ENCODE data around the gene C20orf144. TPM values are rescaled to one million over a fixed set of nuclear protein-coding genes. Genes with fewer than 3 reads are reported as not detected.

Gene C20orf144
- total and polyA plus RNA-seq, 9 of the 15 experiments (the other 6 are each of a cell fraction or from before 2014, with no cell fraction given) = 0.04 to 0.23 (median 0.11) TPM; not detected in 2

GRCh38 chr20:33689973-33690372, 27.8 kb downstream of the C20orf144 start (continued):
- TF ChIP-seq ZNF24 (IDR thresholded peaks at IDR 0.05) = no peak
- peak; percentile 72 for TF ChIP-seq GATA2 (CRISPR knock-in tag; IDR thresholded peaks at IDR 0.05)
- no peak for TF ChIP-seq TCF15 (CRISPR knock-in tag; IDR thresholded peaks at IDR 0.05)
- TF ChIP-seq MAFK (IDR thresholded peaks at IDR 0.05; ENCODE audit: low read length) = peak; percentile 31; the same call in 1 of the 2 replicates
- TF ChIP-seq ZNF253 (CRISPR knock-in tag; conservative IDR thresholded peaks at IDR 0.05) = no peak
- peak; percentile 97 for TF ChIP-seq SMARCA4 (IDR thresholded peaks at IDR 0.05)
- TF ChIP-seq FOS (IDR thresholded peaks at IDR 0.05; ENCODE audit: extremely low read depth, insufficient read length) = peak; percentile 43
- no peak for TF ChIP-seq NR4A1 (CRISPR knock-in tag; IDR thresholded peaks at IDR 0.05)
- TF ChIP-seq NR4A1 (tag; IDR thresholded peaks at IDR 0.05) = no peak
- TF ChIP-seq ZNF398 (CRISPR knock-in tag; IDR thresholded peaks at IDR 0.05) = no peak
- no peak for TF ChIP-seq ZNF766 (CRISPR knock-in tag; conservative IDR thresholded peaks at IDR 0.05)
- peak; percentile 88 for TF ChIP-seq SOX6 (IDR thresholded peaks at IDR 0.05)
- TF ChIP-seq E2F3 (CRISPR knock-in tag; IDR thresholded peaks at IDR 0.05) = peak; percentile 71
- TF ChIP-seq AFF1 (IDR thresholded peaks at IDR 0.05; ENCODE audit: low read depth in 1 of 2, partially characterized antibody in 2 of 2) = peak in 1 of 2 experiments; percentile 47
- no peak for TF ChIP-seq NR0B1 (IDR thresholded peaks at IDR 0.05; ENCODE audit: partially characterized antibody)
- peak; percentile 42 to 72; a peak in 1 of 4 replicates for TF ChIP-seq TBL1XR1 (IDR thresholded peaks at IDR 0.05; ENCODE audit: low read length in 2 of 2)
- TF ChIP-seq CREM (IDR thresholded peaks at IDR 0.05; ENCODE audit: low read depth) = peak; percentile 79
- no peak for TF ChIP-seq BCLAF1 (IDR thresholded peaks at IDR 0.05; ENCODE audit: borderline replicate concordance in 1 of 2, control insufficient read depth in 1 of 2, low read depth in 2 of 2, low read length in 1 of 2)

Data from K562 (cell line).